BJ (cell line): ENCODE data around the gene CBFA2T2. TPM values are rescaled to one million over a fixed set of nuclear protein-coding genes. Genes with fewer than 3 reads are reported as not detected.

ENCODE experiments used
- CTCF ChIA-PET: fragments of 350-600 bp; formaldehyde crosslinking; extraction: SDS; loops from one replicate; lab custom pipeline; 2021; ENCODE audit warnings: antibody characterized with exemption, inconsistent platforms; lab: Yijun Ruan, JAX
- POLR2A ChIA-PET: fragments of 300-600 bp; sonication (Branson Sonifier 250); formaldehyde crosslinking; extraction: SDS; loops from one replicate; lab custom pipeline; 2021; ENCODE audit warnings: antibody characterized with exemption; lab: Charles Lee
- DNase-seq: peaks from one replicate; pipeline ENCODE4 v3.0.0-alpha.2; 2011; ENCODE audit warnings: low read depth
- H3K27me3 ChIP-seq: 2 replicates; pipeline ENCODE4 v1.6.0; 2011; ENCODE audit warnings: low read length; ENCODE audit not compliant: control insufficient read depth, insufficient read depth
- H3K36me3 ChIP-seq: 2 replicates; pipeline ENCODE4 v1.5.1; 2011; ENCODE audit warnings: low read length; ENCODE audit not compliant: control insufficient read depth, insufficient read depth
- H3K4me3 ChIP-seq: 2 replicates; pipeline ENCODE4 v1.5.1; 2011; ENCODE audit warnings: low read depth, mild to moderate bottlenecking, control low read depth, low read length
- CTCF ChIP-seq: IDR thresholded peaks from 2 replicates; pipeline ENCODE4 v1.5.1; 2011; ENCODE audit warnings: low read depth, mild to moderate bottlenecking, control low read depth, inconsistent platforms, low read length, moderate library complexity; ENCODE audit not compliant: insufficient read depth
- polyA plus RNA-seq: library from polyadenylated mRNA; depleted of rRNA; stranded (reverse); fragments of >200 nt; gene quantifications from 2 replicates; pipeline ENCODE4 v1.2.3, GENCODE V29; 2011

CBFA2T2 gene
- polyA plus RNA-seq, 1 experiment = 7.6 TPM

- no peak for TF ChIP-seq CTCF
- ChIA-PET CTCF (interaction anchor here (0.8 kb wide), 1 partner anchor 219 kb away, joined by 3 read pairs; no protein-coding TSS in a partner anchor), POLR2A (no interaction called here)
- Histone ChIP-seq H3K36me3 (peaks cover 6% of the 10 kb centered on the region), H3K27me3 (no peaks in the 10 kb centered on the region), H3K4me3 (no peak overlapping the region)
- DNase-seq = no peak
Observed at GRCh38 chr20:33672426-33673113, 182.7 kb downstream of the CBFA2T2 start.

GRCh38 chr20:33673114-33673409, 183.2 kb downstream of the CBFA2T2 start:
- H3K36me3 ChIP-seq = peaks cover 6% of the 10 kb centered on the region
- ChIA-PET POLR2A (no interaction called here), CTCF (no interaction called here)
- DNase-seq = no peak
- no peaks in the 10 kb centered on the region for H3K27me3 ChIP-seq
- TF ChIP-seq CTCF = no peak
- peak overlapping the region; percentile 69 for H3K4me3 ChIP-seq

- CTCF ChIA-PET = no interaction called here
- no peak for DNase-seq
Observed at GRCh38 chr20:33673410-33674293, 183.8 kb downstream of the CBFA2T2 start.

GRCh38 chr20:33674294-33675135, 184.6 kb downstream of the CBFA2T2 start, which contains the start of gene NECAB3:
TSS of gene NECAB3 (minus strand) at chr20:33674428. CDS start at chr20:33674352, 76 bp downstream.
- DNase-seq = no peak
- CTCF ChIA-PET = interaction anchor here (0.6 to 2.2 kb wide), 4 partner anchors 8 to 150 kb away, joined by 3 to 9 read pairs (median 4); partner anchors contain the start of gene ACTL10
- no peaks in the 10 kb centered on the region for H3K27me3 ChIP-seq
- H3K4me3 ChIP-seq = peak within 1 kb of the TSS; percentile 69
- TF ChIP-seq CTCF = no peak
- H3K36me3 ChIP-seq = peaks cover 2% of the 10 kb centered on the region; the same call in 1 of the 2 replicates
- POLR2A ChIA-PET = interaction anchor here (0.6 kb wide), 1 partner anchor 11 kb away, joined by 4 read pairs; no protein-coding TSS in a partner anchor

More at GRCh38 chr20:33673410-33674293, 183.8 kb downstream of the CBFA2T2 start:
- POLR2A ChIA-PET = no interaction called here
- Histone ChIP-seq H3K4me3 (peak overlapping the region; percentile 69), H3K27me3 (no peaks in the 10 kb centered on the region), H3K36me3 (peaks cover 6% of the 10 kb centered on the region)
- TF ChIP-seq CTCF = no peak
